Endothelial cell of umbilical vein (primary cell): ENCODE results near the gene SYNDIG1. TPM values are rescaled to one million over a fixed set of nuclear protein-coding genes. Genes with fewer than 3 reads are reported as not detected.

Source experiments
- BruUV-seq: library from RNA; stranded (reverse); fragments of 400-500 nt; replicated peaks from 2 replicates; lab custom pipeline; 2021; lab: Mats Ljungman, UMichigan
- CTCF ChIA-PET: fragments of 300-600, 350-600 bp; sonication (Branson Sonifier 250); formaldehyde crosslinking; loops from one replicate; lab custom pipeline; 2021; ENCODE audit warnings: antibody characterized with exemption, inconsistent platforms; lab: Charles Lee
- POLR2A ChIA-PET: fragments of 300-600, 350-600 bp; sonication (Branson Sonifier 250); formaldehyde crosslinking; loops from one replicate; lab custom pipeline; 2021; ENCODE audit warnings: antibody characterized with exemption, inconsistent platforms; lab: Charles Lee
- DNase-seq: peaks from one replicate; pipeline ENCODE4 v3.0.0-alpha.2; 2011; ENCODE audit warnings: low read depth, low spot score
- FAIRE-seq: peaks from 2 replicates; lab custom pipeline; 2011; peaks lifted over from hg19 to GRCh38; lab: Jason Lieb, UNC
- H2AFZ ChIP-seq: 2 replicates; pipeline ENCODE4 v1.6.0; 2012; ENCODE audit warnings: low read depth, low read length, control low read depth, inconsistent platforms
- H3K27ac ChIP-seq: 2 replicates; pipeline ENCODE4 v1.5.1; 2011; ENCODE audit warnings: low read depth, mild to moderate bottlenecking, control low read depth, low read length, moderate library complexity; ENCODE audit not compliant: insufficient read depth
- H3K27me3 ChIP-seq, 2 experiments: 2 replicates each; pipeline versions ENCODE4 v1.6.0 to v1.6.1; 2011; ENCODE audit warnings: low read length in 2 of 2, mixed read lengths in 1 of 2; ENCODE audit not compliant: control insufficient read depth in 2 of 2, insufficient read depth in 2 of 2
- H3K36me3 ChIP-seq, 2 experiments: 2 replicates in 1 of 2; 3 replicates in 1 of 2; pipeline ENCODE4 v1.5.1; 2011; ENCODE audit warnings: low read length in 2 of 2, mild to moderate bottlenecking in 1 of 2, moderate library complexity in 1 of 2; ENCODE audit not compliant: control insufficient read depth in 2 of 2, insufficient read depth in 2 of 2; ENCODE audit errors: extremely low read depth in 1 of 2
- H3K4me1 ChIP-seq: 3 replicates; pipeline ENCODE4 v1.5.1; 2011; ENCODE audit warnings: mild to moderate bottlenecking, low read length; ENCODE audit not compliant: control insufficient read depth, insufficient read depth; ENCODE audit errors: extremely low read depth
- H3K4me2 ChIP-seq: 2 replicates; pipeline ENCODE4 v1.6.1; 2011; ENCODE audit warnings: low read length, control low read depth, mixed read lengths; ENCODE audit not compliant: insufficient read depth
- H3K4me3 ChIP-seq, 3 experiments: fragments of 200-600 bp in 1 of 3; sonication (generic), shearing (Covaris generic) in 1 of 3; replicated peaks in 1 of 3; 2 replicates each; pipeline ENCODE4 v1.5.1; 2011 to 2016; ENCODE audit warnings: control low read depth in 3 of 3, low read length in 3 of 3, mild to moderate bottlenecking in 2 of 3, inconsistent platforms in 1 of 3, low read depth in 1 of 3, moderate library complexity in 1 of 3; ENCODE audit not compliant: insufficient read depth in 1 of 3
- H3K79me2 ChIP-seq: 2 replicates; pipeline ENCODE4 v1.6.0; 2012; ENCODE audit warnings: low read length, inconsistent platforms; ENCODE audit not compliant: control insufficient read depth, insufficient read depth
- H3K9ac ChIP-seq: replicated peaks from 2 replicates; pipeline ENCODE3; 2011; ENCODE audit warnings: low read length, control low read depth; ENCODE audit not compliant: insufficient read depth; ENCODE audit errors: extremely low read depth
- H3K9me1 ChIP-seq: replicated peaks from 3 replicates; pipeline ENCODE4 v1.6.0; 2011; ENCODE audit warnings: mild to moderate bottlenecking, low read length; ENCODE audit not compliant: control insufficient read depth, insufficient read depth; ENCODE audit errors: extremely low read depth
- H3K9me3 ChIP-seq: replicated peaks from 2 replicates; pipeline ENCODE4 v1.5.1; 2012; ENCODE audit warnings: low read length, inconsistent platforms; ENCODE audit not compliant: control insufficient read depth, insufficient read depth
- H4K20me1 ChIP-seq: replicated peaks from 2 replicates; pipeline ENCODE3; 2011; ENCODE audit warnings: mild to moderate bottlenecking, low read length; ENCODE audit not compliant: control insufficient read depth, insufficient read depth; ENCODE audit errors: extremely low read depth
- CTCF ChIP-seq, 2 donors: IDR thresholded peaks; 1 replicate in 1 of 2; 2 replicates in 1 of 2; pipeline ENCODE4 v1.5.1; 2011; ENCODE audit warnings: low read length in 2 of 2, mild to moderate bottlenecking in 2 of 2, moderate library complexity in 2 of 2, control low read depth in 1 of 2, inconsistent platforms in 1 of 2, low read depth in 1 of 2; ENCODE audit not compliant: insufficient read depth in 1 of 2; ENCODE audit errors: extremely low read depth in 1 of 2
- EZH2 ChIP-seq: IDR thresholded peaks from 2 replicates; pipeline ENCODE4 v1.6.1; 2012; ENCODE audit warnings: borderline replicate concordance, low read depth, mild to moderate bottlenecking, moderate library complexity, low read length, inconsistent platforms; ENCODE audit not compliant: severe bottlenecking
- FOS ChIP-seq: IDR thresholded peaks from 2 replicates; pipeline ENCODE4 v1.6.1; 2011; ENCODE audit warnings: mild to moderate bottlenecking, low read length, moderate library complexity, borderline replicate concordance; ENCODE audit not compliant: insufficient read depth
- GATA2 ChIP-seq: IDR thresholded peaks from 2 replicates; pipeline ENCODE4 v1.7.0; 2011; ENCODE audit warnings: low read depth, mild to moderate bottlenecking, moderate library complexity, mixed read lengths, low read length; ENCODE audit not compliant: insufficient read length, insufficient read depth
- JUN ChIP-seq: IDR thresholded peaks from 2 replicates; pipeline ENCODE4 v1.6.1; 2011; ENCODE audit warnings: borderline replicate concordance, low read depth; ENCODE audit not compliant: insufficient read length, insufficient read depth
- MAX ChIP-seq: IDR thresholded peaks from 2 replicates; pipeline ENCODE4 v1.6.1; 2011; ENCODE audit not compliant: insufficient read depth, insufficient read length
- MYC ChIP-seq: IDR thresholded peaks from one replicate; pipeline ENCODE4 v1.6.1; 2011; ENCODE audit warnings: mild to moderate bottlenecking, low read depth, low read length
- POLR2A ChIP-seq: IDR thresholded peaks from 2 replicates; pipeline ENCODE4 v1.6.1; 2012; ENCODE audit warnings: low read depth, mild to moderate bottlenecking, control low read depth, low read length
- POLR2AphosphoS5 ChIP-seq: IDR thresholded peaks from 2 replicates; pipeline ENCODE4 v1.6.1; 2012; ENCODE audit warnings: low read depth, mild to moderate bottlenecking, control low read depth, low read length, moderate library complexity; ENCODE audit not compliant: insufficient read depth
- dilution Hi-C: fragments of 300-500 bp; cut with MboI; formaldehyde crosslinking; loops from one replicate; pipeline ENCODE4 v1.15.0; 2019; ENCODE audit warnings: low sequenced_read_pairs; ENCODE audit not compliant: extremely low pct_ligation_motif_present
- intact Hi-C: fragments of 100-400 bp; cut with micrococcal nuclease; formaldehyde crosslinking; loops from one replicate; pipeline ENCODE4 v1.10.0; 2022
- polyA plus RNA-seq, 4 experiments: library from polyadenylated mRNA; depleted of rRNA in 3 of 4; stranded (reverse) in 3 of 4; unstranded in 1 of 4; fragments of >200 nt; gene quantifications; 2 replicates each; pipeline versions ENCODE4 v1.2.1 to v1.2.3, GENCODE V29; 2011 to 2012; ENCODE audit warnings: missing spikeins in 1 of 4
- total RNA-seq: library from RNA; stranded (reverse); gene quantifications from 2 replicates; pipeline ENCODE4 v1.2.3, GENCODE V29; 2021

SYNDIG1 gene
- total and polyA plus RNA-seq, 2 donors (not counting 3 experiments of a cell fraction or from before 2014, with no cell fraction given) = not detected

- Histone ChIP-seq H3K4me1 (no peaks in the 10 kb centered on the region), H3K27ac (no peak overlapping the region), H3K4me2 (no peak overlapping the region), H3K27me3 (no peaks in the 10 kb centered on the region), H3K79me2 (no peaks in the 10 kb centered on the region), H4K20me1 (no peaks in the 10 kb centered on the region), H3K36me3 (no peaks in the 10 kb centered on the region), H3K9me1 (no peaks in the 10 kb centered on the region), H3K9ac (no peak overlapping the region), H2AFZ (no peak overlapping the region), H3K9me3 (peaks cover 1% of the 10 kb centered on the region), H3K4me3 (no peak overlapping the region)
- DNase-seq = no peak
- dilution Hi-C loops = no loop called here
- FAIRE-seq = no peak
- intact Hi-C loops = no loop called here
- no TSS peak for BruUV-seq
- TF ChIP-seq POLR2A (no peak), JUN (no peak), MYC (no peak), FOS (no peak), MAX (no peak), GATA2 (no peak), CTCF (IDR thresholded peaks at IDR 0.05; ENCODE audit: extremely low read depth in 1 of 2, insufficient read depth in 1 of 2, low read depth in 1 of 2, low read length in 2 of 2) (no peak), POLR2AphosphoS5 (no peak), EZH2 (no peak)
- ChIA-PET CTCF (no interaction called here), POLR2A (no interaction called here)
Measured at GRCh38 chr20:24704899-24705298, 235.5 kb downstream of the SYNDIG1 start.
